ENCODE data around the gene MATK.
A peak's percentile ranks its signal among the peaks of the same experiment; 100 is the strongest.
"Not testable (repeated sequence)": the region's sequence is repeated elsewhere in the genome, so short reads cannot be mapped to it uniquely, and the experiment has no call there.

MATK gene

DNA sequence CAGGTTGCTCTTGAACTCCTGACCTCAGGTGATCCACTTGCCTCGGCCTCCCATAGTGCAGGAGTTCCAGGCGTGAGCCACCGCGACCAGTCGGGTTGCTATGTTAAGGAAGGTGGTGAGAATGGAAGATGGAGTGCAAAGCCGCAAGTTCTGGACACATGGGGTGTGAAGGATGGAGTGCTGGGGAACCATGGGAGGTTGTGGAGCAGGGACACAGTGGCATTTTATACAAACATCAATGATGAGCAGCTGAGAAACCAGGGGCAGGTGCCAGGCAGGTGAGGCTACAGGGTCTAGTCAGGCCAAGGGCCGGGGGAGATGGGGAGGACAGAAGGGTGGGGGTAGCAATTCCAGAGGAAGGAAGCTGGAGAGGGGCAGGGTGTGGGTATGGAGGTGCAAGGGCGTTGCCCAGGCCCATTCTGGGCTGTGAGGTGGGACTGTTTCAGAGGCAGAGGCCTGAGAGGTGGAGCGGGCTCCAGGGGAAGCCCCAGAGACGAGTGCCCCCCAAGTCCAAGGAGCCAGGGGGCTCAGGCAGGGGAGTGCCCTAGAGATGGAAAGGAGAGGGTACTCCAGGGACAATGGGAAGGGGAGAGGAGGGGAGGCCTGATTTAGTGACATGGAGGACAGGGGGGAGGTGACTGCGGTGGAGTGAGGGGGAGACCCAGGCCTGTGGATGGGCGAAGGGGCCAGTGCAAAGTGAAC is 12.2 kb downstream of the MATK start:
- no peak for DNase-seq (ENCODE audit: low read depth in 1 of 2, low spot score in 1 of 2)

DNA sequence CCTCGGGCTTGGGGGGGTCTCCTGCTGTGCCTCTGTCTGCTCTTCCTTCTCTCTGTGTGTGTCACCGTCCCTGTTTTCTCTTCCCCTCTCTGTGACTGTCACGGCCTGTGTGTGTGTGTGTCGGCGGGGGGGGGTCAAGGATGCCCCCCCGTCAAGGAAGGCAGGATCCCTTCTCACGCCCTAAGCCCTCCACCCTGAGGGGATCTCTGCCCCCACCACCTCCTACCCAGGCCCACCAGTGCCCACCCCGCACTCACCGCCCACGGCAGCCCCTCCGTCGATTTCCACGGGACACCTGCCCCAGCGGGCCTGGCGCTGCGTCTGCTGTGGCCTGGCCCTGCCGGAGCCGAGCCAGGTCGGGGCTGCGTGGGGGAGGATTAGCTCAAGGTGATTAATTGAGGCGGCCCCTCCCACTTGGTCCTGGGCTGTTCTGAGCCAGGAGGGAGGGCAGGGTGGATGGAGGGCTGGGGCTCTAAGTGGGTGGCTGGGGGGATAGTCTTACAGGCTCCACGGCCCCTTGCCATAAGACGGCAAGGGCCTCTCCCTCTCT is 14.2 kb downstream of the MATK start, which contains the start of gene RAX2:
Gene RAX2 (minus strand): TSS at position 323 of the 550 bp plus-strand sequence. CDS start 486 bp downstream, outside the sequence.
- DNase-seq (ENCODE audit: low read depth in 1 of 2, low spot score in 1 of 2), result no peak

DNA sequence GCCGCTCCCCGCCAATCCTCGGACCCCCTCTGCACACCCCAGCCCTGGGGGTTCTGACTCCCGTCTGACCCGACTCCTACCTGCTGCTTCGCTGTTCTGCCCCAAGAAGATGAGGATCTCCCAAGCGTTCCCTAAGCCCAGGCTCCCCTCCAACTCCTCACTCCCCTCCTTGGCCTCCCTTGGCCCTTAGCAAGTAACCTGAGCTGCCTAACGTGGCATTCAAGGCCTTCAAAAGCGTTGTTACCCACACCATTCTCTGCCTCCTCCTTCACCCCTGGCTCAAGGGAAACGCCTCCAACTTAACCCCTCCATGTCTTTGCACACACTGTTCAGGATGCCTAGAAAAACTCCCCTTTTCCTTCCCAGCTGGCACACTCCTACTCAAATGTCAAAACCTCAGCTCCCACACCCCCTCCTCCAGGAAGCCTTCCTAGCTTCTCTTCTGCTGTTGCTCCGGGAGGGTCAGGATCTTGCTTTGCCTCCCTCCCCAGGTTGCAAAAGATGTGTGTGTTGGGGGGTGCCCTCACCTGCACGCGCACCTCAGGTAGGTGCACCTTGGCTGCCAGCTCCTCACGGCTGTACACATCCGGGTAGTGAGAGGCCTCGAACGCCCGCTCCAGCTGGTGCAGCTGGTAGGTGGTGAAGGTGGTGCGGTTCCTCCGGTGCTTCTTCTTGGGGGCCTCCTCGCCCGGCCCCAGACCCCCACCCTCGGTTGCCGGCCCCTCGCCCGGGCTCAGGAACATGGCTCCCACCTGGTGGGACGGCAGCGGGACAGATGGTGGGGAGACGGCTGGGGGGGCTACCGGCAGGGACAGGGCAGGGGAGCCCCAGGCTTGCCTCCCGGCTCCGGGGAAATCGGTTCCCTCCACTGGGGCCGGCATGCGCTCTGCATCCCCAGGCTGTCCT is 14.9 kb downstream of the MATK start:
- no peak for DNase-seq (ENCODE audit: low read depth in 1 of 2, low spot score in 1 of 2)

DNA sequence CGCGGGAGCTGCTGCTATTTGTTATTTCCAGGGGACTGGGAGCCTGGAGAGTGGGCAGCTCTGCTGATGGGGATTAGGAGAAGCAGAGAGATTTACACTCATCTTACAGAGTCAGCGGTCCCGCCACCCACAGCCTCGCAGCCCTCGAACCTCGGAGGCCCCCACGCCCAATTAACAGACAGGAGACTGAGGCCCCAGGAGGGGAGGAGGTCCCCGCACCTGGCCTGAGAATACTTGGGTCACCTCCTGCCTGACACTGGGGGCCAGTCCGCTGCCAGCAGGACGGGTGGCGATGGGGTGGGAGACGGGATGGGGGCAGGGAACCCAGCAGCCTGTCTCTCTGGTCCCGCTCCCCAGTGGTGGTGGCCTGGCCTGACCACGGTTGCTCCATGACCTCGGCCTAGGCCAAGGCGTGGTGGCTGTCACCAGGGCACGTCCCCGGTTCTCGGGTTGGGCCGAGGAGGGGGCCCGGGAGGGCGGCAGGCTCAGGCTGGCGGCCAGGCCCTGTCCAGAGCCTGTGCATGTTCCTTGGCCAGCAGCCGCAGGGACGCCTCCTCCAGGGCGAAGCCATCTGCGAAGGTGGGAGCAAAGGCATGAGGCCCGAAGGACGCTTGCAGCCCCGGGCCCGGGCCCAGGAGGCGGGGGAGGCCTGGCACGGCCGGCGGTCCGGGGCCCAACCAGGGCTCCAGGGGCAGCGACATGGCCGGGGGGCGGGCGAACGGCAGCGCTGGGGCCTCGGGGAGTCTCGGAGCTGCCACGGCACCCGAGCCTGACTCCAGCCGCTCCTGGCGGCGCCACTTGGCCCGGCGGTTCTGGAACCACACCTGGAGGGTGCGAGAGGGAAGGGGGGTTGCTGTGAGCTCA is 15.8 kb downstream of the MATK start:
- DNase-seq (ENCODE audit: low read depth in 1 of 2, low spot score in 1 of 2), result no peak

DNA sequence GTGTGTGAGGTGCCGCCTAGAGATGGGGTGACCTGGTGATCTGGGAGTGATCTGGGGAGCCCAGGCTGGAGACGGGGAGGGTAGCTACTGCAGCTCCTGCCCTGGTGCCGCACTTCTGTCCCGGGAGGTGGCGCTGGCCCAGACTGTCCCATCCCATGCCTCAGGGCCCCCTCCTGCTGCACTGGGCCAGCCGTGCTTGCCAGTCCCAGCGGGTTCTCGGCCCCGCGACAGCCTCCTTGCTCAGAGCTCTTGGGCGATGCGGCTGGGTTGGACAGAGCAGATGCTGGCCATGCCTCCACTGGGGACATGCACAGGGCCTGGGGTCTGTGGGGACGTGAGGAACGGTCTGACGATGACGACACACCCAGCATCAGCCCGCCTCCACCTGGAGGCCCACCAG is 16.7 kb downstream of the MATK start:
- DNase-seq (ENCODE audit: low read depth in 1 of 2, low spot score in 1 of 2), result no peak

DNA sequence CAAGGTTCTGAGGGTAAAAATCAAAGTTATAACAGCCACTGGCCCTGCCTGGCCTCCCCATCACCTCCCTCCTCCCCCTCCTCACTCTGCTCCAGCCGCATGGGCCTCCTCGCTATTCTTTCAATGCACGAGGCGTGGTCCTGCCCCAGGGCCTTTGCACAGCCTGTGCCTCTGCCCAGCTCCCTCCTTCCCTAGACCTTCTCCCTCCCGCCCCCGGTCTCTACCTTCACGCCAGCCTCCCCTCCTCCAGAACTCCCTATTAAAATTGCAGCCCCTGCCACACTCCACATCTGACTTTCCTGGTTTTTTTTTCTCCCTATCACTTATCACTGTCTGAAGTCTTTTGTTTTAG is 17.5 kb downstream of the MATK start:
- DNase-seq (ENCODE audit: low read depth in 1 of 2, low spot score in 1 of 2), result no peak

DNA sequence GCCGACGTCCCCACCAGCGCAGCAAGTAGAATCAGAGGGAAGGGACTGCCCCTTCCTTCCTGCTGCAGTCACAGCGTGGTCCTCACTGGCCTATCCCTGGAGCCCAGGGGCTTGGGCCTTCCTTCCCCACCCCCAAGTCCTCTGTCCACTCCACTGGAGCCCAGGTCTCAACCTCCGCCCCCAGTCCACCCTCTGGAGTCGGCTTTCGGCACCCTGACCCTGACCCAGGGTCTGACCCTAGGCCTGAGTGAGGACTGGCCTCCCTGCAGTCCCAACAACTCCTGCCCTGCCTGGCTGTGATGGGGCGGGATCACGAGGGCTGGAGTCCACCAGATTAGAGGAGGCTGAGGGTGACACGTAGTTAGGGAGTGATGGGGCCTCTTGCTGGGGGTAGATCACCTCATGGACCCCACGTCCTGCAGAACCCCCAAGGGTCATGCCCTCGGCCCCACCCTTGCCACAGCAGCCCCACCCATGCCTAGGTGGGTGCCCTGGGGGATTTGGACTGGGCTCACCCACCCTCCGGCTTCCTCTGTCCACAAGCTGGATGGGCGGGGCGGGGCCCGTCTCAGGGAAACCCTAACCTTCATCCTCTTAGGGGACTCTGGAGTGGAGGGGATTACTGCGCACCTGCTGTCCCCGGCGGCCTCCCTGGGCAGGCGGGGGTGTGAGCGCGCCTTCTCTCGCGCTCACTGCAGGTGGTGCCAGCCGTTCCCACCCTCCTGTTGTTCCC is 18.0 kb downstream of the MATK start:
- DNase-seq (ENCODE audit: low read depth in 1 of 2, low spot score in 1 of 2), result no peak

DNA sequence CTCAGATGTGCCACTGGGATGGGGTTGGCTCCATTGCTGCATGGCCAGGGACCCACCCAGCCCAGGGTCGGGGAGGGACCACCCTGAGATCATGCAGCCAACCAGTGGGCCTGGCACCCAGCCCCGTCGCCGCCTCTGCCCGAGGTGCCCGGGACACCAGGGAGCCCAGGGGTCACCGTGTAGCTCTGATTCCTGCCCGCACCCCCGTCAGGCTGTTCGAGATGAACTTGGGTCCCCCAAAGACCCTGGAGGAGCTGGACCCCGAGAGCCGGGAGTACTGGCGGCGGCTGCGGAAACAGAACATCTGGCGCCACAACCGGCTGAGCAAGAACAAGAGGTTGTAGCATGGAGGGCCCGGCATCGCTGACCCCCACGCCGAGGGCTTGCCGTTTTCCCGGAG is 19.1 kb downstream of the MATK start:
- DNase-seq (ENCODE audit: low read depth in 1 of 2, low spot score in 1 of 2), result no peak

DNA sequence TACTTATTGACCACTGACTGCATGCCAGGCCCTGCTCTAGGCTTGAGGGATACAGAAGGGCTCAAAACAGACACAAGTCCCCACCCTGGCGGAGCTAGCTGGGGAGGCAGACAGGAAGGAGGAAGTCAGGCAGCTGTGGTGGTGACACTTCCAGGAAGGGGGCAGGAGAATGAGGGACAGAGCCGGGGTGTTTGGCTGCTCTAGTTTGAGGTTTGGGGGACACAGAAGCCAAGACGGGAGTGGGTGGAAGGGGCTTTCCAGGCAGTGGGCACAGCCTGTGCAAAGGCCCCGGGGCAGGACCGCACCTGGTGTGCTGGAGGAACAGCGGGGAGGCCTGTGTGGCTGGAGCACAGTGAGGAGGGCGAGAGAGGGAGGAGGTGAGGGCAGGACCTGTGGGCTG is 19.7 kb downstream of the MATK start:
- DNase-seq (ENCODE audit: low read depth in 1 of 2, low spot score in 1 of 2), result no peak

DNA sequence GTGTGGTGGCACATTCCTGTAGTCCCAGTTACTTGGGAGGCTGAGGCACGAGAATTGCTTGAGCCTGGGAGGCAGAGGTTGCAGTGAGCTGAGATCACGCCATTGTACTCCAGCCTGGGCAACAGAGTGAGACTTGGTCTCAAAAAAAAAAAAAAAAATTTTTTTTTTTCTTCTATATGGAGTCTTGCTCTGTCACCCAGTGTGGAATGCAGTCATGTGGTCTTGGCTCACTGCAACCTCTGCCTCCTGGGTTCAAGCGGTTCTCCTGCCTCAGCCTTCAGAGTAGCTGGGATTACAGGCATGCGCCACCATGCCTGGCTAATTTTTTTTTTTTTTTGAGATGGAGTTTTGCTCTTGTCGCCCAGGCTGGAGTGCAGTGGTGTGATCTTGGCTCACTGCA is 20.4 kb downstream of the MATK start:
- DNase-seq (ENCODE audit: low read depth in 1 of 2, low spot score in 1 of 2), result not testable (repeated sequence)

DNA sequence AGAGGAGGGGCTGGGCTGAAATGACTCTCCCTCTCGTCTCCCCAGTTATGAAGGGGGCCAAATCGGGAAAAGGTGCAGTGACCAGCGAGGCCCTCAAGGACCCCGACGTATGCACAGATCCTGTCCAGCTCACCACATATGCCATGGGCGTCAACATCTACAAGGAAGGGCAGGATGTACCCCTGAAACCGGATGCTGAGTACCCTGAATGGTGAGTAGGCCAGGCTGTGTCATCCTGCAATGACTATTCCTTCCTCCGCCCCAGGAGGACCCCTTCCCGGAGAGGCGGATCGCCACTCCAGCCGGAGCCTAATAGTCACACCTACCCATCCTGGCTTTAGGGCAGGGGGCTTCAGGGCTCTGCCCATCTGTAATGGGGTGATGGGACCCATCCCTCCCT is 21.1 kb downstream of the MATK start:
- DNase-seq (ENCODE audit: low read depth in 1 of 2, low spot score in 1 of 2), result no peak

DNA sequence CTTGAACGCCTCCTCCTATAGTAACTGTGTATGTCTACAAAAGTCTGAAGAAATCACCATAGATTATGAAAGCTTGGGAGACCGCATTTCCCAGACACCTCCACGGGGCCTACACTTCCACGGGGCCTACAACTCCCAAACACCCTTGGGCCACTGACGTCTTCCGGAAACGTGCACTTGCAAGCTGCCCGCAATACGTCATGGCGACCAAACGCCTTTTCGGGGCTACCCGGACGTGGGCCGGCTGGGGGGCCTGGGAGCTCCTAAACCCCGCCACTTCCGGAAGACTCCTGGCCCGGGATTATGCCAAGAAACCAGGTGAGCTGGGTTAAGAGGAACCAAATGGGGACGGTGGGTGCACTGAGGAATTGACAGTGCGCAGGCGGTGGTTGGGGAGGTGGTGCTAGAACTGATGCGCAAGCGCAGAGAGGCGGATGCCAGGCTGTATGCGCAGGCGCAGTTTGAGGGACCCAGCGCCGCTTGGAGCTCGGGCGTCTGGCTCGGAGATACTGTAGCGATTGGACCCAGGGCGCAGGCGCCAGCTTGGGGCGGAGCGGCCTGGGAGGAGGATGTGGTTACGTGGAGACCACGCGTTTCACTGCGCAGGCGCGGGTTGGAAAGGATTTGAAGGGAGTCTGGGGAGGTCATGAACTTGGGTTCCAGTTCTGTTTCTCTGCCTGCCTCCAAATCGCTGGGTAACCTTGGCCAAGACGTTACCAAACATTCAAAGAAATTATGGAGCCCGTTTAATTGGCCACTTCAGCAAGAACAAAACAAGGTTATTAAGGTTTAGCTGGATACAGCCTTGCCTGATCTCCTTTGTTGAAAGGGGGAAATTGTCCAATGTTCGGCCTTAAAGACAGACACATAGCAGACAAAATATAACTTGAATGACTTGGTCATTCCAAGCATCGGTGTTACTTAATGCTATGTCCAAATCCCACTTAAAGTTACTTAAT is 23.4 kb downstream of the MATK start, which contains the start of gene MRPL54:
Gene MRPL54 (plus strand): TSS at position 182 of the 959 bp plus-strand sequence. CDS start 19 bp downstream, at position 201.
- DNase-seq (ENCODE audit: low read depth in 1 of 2, low spot score in 1 of 2), result peak; percentile 99

DNA sequence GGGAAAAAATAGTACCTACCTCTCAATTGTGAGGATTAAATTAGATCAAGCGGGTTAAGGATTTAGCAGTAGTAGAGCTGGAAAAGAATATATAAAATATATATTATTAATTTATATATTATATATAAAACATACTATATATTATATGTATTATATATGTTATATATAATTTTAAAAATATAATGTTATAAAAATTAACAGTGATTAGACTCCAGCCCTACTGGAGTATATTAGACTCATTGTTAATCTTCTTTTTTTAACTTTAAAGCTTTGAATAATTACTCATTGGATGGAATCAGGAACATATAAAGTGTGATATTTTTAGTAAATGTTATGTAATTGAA is 24.1 kb downstream of the MATK start:
- DNase-seq (ENCODE audit: low read depth in 1 of 2, low spot score in 1 of 2), result no peak

DNA sequence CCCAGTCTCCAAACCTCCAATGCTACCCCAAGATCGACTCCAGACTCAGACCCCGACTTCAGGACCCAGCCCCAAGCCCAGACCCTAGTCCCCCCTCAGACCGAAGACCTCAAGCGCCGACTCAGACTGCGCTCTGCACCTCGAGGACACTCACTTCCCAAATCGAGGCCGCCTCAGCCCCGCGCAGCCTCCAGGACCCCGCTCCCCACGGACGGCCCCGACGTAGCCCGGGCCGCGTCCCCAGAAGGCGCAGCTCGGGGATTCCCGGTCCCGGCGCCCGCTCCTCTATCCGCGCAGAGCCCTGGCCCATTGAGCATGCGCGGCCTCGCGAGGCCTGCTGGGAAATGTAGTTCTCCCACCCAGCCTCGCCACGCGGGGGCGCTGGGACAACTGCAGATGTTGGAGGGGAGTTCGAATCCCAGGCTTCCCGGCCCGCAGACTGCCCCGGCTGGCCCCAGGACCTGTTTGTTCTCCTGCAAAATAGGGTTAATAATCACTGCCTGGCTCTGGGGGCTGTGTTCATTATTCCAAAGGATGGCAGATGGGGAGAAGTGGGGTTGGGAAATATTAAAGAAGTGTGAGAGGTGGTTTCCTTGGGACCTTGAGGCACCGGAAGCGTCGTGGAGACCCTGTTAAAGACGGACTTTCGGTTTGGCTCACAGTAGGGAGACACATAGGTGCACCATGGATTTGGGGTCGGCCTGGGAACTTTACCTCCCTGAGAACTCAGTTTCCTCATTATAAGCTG is 24.6 kb downstream of the MATK start, which contains the start of gene APBA3:
Gene APBA3 (minus strand): TSS at position 311 of the 748 bp plus-strand sequence. CDS start 1,428 bp downstream, outside the sequence.
- peak; percentile 94 to 98 for DNase-seq (ENCODE audit: low read depth in 1 of 2, low spot score in 1 of 2)

DNA sequence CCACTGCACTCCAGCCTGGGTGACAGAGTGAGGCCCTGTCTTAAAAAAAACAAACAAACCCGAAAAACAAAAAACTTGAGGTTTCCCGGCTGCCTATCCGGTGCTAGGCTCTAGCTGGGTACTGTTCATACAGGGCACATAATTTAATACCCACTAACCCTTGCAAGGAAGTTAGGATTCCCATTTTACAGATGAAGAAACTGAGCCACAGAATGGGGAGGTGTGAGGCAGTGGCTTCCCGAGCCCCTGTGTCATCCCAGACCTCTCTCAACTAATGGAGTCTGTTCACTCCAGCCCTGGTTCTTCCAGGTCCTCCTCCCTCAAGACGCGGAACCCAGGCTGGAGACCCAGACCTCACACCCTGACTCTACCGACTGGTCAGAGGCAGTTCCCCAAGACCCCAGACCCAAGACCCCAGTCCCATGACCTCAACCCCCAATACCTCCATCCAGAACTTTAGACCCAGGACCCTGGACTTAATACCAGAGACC is 25.3 kb downstream of the MATK start:
- no peak for DNase-seq (ENCODE audit: low read depth in 1 of 2, low spot score in 1 of 2)

DNA sequence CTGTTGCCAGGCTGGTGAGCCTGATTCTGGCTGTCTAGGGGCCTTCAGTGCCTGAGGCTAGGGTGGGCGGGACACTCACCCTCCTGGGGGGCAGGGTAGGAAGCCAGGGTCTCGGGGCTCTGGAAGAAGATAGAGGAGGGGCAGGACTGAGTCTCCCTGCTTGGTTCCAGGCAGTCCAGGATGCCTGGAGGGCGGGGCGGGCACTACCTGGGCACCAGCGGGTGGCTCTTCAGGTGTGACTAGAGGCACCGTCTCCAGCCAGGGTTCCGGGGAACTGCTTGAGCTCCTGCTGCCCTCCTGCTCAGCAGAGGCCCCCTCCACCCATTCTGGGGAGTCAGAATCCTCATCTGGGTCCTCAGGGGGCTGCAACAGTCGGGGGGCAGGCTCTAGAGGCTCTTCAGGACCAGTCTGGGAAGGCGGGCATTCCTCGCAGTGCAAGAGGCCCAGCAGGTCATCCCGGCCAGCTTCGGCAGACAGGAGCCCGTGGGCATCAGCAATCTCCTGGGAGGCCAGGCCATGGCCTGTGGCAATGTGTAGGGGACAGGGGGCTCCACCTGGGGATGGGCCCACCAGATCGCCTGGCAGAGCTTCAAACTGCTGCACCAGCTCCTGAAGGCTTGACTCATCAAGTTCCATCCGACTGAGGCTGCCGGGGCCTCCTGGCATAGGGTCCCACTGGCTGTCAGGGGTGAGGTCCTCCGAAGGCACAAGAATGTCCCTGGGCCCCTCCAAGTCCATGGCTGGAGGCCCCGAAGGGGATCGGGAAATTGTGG is 26.5 kb downstream of the MATK start:
- no peak for DNase-seq (ENCODE audit: low read depth in 1 of 2, low spot score in 1 of 2)

DNA sequence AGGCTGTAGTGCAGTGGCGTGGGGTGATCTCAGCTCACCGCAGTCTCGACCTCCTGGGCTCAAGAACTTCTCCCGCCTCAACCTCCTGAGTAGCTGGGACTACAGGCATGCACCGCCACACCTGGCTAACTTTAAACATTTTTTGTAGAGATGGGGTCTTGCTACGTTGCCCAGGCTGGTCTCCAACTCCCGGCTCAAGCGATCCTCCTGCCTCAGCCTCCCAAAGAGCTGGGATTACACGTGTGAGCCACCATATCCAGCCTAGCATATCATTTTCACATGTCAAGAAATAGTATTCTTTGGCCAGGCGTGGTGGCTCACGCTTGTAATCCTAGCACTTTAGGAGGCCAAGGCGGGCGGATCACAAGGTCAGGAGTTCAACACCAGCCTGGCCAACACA is 27.9 kb downstream of the MATK start:
- not testable (repeated sequence) for DNase-seq (ENCODE audit: low read depth in 1 of 2, low spot score in 1 of 2)

DNA sequence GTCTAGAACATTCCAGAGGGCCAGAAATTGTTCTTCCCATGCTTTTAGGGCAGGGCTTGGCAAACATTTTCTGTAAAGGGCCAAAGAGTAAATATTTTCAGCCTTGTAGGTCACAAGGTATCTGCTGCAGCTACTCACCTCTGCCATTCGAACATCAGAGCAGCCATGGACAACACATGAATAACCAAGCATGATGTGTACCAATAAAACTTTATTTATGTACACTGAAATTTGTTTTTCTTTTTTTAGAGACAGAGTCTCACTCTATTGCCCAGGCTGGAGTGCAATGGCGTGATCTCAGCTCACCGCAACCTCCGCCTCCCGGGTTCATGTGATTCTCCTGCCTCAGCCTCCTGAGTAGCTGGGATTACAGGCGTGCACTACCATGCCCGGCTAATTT is 28.5 kb downstream of the MATK start:
- DNase-seq (ENCODE audit: low read depth in 1 of 2, low spot score in 1 of 2), result not testable (repeated sequence)

Data from activated CD4-positive, alpha-beta T cell treated with anti-CD3 and anti-CD28 coated beads, Interleukin-2, amount 50 U/mL, for 24 hours (primary cell).